Subcutaneous adipose tissue (tissue), 4 donors: ENCODE results near the gene SLC11A1. TPM values are rescaled to one million over a fixed set of nuclear protein-coding genes. Genes with fewer than 3 reads are reported as not detected.

Experiments used
- total RNA-seq, 4 donors: library from RNA; depleted of rRNA; stranded (reverse); fragments of >200 nt; gene quantifications; one replicate each; pipeline ENCODE4 v1.1.0, GENCODE V29; 2016
- TF ChIP-seq, protein P1 (sequence below): fragments of 450-650 bp; IDR thresholded peaks from one replicate; pipeline ENCODE4 v1.5.1; 2016; ENCODE audit warnings: low read depth, mild to moderate bottlenecking, control low read depth, antibody characterized with exemption, moderate library complexity

Gene SLC11A1
- total RNA-seq, 4 donors from 2014 or later, result 50.5 to 103 (median 65.4) TPM

DNA sequence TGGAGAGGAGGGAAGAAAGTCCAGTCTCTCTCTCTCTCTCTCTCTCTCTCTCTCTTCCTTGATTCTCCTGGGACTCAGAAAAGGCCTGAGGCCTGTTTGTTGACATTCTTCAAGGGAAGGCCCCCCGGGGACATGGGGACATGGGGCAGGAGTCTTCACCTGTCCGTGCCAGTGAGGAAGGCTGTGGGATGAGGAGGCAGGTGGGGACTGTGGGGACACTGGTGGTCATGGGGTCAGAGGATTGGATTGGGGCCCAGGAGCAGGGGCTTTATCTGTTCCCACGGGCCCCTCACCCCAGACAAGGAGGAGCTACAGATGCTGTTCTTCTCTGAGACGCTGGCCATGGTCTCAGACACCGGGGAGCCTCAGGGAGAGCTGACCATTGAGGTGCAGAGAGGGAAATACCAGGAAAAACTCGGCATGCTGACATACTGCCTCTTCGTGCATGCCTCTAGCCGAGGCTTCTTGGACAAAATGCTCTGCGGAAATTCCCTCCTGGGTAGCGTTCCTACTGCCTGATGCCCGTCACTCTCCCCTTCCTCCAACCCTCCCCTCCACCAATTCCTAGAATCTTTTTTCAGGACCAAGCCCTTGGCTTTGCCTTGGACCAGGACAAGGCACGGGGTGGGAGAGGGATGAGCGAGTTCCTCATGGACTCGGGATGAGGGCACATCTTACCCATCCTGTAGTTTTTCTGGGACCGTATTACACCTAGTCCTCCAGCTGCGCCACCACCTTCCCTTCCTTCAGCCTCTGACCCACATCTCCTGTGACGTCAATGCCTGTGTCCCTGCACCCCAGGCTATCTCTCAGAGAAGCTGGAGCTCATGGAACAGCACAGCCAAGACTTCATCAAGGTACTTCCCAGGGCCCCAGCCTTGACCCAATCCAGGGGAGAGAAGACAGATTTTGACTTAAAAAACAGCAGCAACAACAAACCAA, 24.6 kb upstream of the SLC11A1 start:
- TF ChIP-seq, protein P1, sequence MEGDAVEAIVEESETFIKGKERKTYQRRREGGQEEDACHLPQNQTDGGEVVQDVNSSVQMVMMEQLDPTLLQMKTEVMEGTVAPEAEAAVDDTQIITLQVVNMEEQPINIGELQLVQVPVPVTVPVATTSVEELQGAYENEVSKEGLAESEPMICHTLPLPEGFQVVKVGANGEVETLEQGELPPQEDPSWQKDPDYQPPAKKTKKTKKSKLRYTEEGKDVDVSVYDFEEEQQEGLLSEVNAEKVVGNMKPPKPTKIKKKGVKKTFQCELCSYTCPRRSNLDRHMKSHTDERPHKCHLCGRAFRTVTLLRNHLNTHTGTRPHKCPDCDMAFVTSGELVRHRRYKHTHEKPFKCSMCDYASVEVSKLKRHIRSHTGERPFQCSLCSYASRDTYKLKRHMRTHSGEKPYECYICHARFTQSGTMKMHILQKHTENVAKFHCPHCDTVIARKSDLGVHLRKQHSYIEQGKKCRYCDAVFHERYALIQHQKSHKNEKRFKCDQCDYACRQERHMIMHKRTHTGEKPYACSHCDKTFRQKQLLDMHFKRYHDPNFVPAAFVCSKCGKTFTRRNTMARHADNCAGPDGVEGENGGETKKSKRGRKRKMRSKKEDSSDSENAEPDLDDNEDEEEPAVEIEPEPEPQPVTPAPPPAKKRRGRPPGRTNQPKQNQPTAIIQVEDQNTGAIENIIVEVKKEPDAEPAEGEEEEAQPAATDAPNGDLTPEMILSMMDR, result no peak

DNA sequence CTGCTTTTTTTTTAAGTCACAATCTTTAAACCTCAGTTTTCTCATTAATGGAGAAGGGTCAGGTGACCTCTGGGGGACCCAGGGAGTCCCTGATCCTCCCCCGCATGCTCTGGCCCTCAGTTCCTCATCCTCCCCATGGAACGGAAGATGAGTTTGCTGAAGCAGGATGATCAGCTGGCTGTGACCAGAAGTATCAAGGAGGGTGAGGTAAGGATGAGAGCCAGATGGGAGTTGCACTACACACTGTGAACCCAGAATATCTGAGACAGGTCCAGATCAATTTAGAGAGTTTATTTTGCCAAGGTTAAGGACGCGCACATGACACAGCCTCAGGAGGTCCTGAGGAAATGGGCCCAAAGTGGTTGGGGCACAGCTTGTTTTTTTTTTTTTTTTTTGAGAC, 21.6 kb upstream of the SLC11A1 start:
- TF ChIP-seq, protein P1, result no peak

DNA sequence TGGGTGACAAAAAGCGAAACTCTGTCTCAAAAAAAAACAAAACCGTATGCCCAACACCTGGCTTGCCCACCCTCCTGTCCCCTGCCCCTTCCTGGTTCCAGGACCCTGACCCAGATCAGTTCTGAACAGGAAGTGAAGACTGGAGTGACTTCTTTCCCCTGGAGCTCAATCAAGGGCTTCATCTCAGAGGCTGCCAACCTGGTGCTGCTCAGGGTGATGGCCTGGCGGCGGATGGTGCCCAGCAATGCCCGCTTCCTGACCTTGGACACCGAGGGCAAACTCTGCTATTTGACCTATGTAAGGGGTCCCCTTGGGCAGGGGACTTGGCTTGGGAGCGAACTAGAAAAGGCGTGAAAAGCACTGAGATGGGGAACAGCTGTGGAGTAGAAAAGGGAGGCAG, 19.5 kb upstream of the SLC11A1 start:
- TF ChIP-seq, protein P1, result no peak

DNA sequence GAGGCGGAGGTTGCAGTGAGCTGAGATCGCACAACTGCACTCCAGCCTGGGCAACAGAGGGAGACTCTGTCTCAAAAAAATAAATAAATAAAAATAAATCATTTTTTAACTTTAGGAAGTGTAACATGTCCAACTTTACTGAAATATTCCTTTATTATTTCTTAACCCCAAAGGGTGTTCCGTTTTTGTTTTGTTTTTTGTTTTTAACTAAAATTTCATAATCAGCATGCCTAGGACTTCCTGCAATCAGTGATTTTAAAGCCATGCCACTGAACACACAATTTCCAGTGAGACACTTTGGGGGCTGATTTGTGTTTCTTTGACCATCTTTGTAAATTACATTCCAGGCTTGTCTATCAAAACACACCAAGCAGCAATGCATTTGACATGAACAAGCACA, 18.3 kb upstream of the SLC11A1 start:
- TF ChIP-seq, protein P1, result no peak

DNA sequence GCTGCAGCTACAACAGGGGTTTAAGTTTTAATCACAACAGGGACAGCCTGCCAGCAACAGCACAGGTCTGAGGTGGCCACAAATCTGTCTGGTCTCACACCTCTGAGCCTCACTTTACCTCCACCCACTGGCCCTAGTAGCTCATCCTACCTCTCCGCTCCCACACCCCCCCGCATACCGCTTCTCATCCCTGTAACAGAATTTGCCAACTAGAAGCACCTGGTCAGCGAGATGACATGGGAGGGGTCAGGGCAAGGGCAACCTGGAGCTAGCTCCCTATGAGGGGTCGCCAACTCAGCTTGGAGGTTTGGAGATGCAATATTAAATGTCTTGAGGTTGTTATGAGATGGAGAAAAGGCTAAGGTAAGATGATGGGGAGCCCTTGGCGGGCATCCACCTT, 17.9 kb upstream of the SLC11A1 start:
- TF ChIP-seq, protein P1, result no peak

DNA sequence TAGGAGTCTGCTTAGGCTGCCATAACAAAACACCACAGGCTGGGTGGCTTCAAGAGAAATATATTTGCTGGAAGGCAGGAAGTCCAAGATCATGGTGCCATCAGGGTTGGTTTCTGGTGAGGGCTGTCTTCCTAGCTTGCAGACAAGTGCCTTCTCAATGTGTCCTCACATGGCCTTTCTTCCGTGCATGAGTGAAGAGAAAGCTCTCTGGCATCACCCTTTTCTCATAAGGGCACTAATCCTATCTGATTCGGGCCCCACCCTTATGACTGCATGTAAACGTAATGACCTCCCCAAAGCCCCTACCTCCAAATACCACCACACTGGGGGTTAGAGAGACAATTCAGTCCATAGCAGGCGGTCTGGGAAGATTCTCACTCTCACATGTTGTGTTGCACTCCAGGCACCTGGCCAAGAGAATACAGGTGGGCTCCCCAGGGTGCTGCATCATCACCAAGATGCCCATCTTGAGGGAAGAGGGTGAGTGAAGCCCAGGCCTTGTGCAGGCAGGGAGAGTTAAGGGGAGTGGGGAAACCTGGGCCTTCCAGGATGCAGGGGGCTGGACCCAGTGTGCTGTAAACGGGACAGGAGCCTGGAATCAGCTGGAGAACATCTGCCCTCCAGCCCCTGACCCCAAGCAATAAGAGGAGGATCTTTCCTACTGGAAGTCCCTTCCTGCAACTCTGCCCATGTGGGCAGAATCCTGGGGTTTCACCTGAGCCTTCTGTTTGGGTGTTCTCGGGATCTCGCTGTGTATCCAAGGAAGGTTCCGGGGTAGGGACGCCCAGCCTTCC, 15.3 kb upstream of the SLC11A1 start:
- TF ChIP-seq, protein P1, result no peak
